ENCODE measurements around the gene UBL3. TPM values are rescaled to one million over a fixed set of nuclear protein-coding genes. Genes with fewer than 3 reads are reported as not detected.

The UBL3 gene
- total RNA-seq, 2 experiments from 2014 or later = 7.2 to 8.1 TPM

DNA sequence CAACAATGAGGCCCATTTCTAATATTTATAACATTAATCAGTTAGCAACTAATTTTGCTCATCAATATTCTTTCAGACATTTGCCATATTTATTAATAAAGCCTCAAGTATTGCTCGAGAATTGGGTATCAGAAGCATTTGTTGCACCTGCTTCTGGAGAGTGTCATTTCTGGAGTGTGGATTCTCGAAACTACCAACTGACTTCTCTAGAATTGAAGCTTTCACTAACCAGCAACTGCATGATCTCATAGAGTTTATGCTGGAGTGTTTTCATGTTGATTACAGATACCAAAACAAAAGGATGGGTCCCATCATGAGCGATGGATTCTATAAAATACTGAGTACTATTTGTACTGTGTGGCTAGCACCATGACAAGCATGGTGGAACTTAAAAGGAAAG is 133.9 kb downstream of the UBL3 start:
- DNase-seq (no peak), ATAC-seq (no peak)
- TF ChIP-seq, protein P1, sequence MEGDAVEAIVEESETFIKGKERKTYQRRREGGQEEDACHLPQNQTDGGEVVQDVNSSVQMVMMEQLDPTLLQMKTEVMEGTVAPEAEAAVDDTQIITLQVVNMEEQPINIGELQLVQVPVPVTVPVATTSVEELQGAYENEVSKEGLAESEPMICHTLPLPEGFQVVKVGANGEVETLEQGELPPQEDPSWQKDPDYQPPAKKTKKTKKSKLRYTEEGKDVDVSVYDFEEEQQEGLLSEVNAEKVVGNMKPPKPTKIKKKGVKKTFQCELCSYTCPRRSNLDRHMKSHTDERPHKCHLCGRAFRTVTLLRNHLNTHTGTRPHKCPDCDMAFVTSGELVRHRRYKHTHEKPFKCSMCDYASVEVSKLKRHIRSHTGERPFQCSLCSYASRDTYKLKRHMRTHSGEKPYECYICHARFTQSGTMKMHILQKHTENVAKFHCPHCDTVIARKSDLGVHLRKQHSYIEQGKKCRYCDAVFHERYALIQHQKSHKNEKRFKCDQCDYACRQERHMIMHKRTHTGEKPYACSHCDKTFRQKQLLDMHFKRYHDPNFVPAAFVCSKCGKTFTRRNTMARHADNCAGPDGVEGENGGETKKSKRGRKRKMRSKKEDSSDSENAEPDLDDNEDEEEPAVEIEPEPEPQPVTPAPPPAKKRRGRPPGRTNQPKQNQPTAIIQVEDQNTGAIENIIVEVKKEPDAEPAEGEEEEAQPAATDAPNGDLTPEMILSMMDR (IDR thresholded peaks at IDR 0.05) = no peak
- CTCF ChIA-PET = interaction anchor here (0.9 to 1.9 kb wide), 3 partner anchors 9 to 208 kb away, joined by 3 to 6 read pairs (median 4); no protein-coding TSS in a partner anchor
- POLR2A ChIA-PET = no interaction called here
- H3K36me3 Mint-ChIP-seq (ENCODE audit: low read depth) = no peaks in the 10 kb centered on the region
- intact Hi-C loops (cut with micrococcal nuclease) = no loop called here
- H3K9me3 Mint-ChIP-seq = peaks cover 3% of the 10 kb centered on the region
- H3K27me3 Mint-ChIP-seq = peaks cover 17% of the 10 kb centered on the region
- no peak overlapping the region for H3K27ac Mint-ChIP-seq
- no peaks in the 10 kb centered on the region for H3K4me1 Mint-ChIP-seq (ENCODE audit: low read depth)
- H3K4me3 Mint-ChIP-seq = no peak overlapping the region
